Measurements from ENCODE around the gene MUL1. TPM values are rescaled to one million over a fixed set of nuclear protein-coding genes. Genes with fewer than 3 reads are reported as not detected.

Gene MUL1
- total and polyA plus RNA-seq, 2 donors (not counting 1 experiment from before 2014, with no cell fraction given), result 25.7 to 26.9 TPM

- Histone ChIP-seq H3K4me3 (replicated peaks in 1 of 4; ENCODE audit: control extremely low read depth in 1 of 4, insufficient read depth in 1 of 4, low read depth in 3 of 4, low read length in 4 of 4) (no peak overlapping the region), H3K36me3 (ENCODE audit: control insufficient read depth, insufficient read depth, low read length) (no peaks in the 10 kb centered on the region), H3K27me3 (ENCODE audit: control insufficient read depth, insufficient read depth, low read length) (peaks cover 36% of the 10 kb centered on the region), H3K9ac (ENCODE audit: insufficient read depth, low read length) (no peak overlapping the region), H3K4me1 (ENCODE audit: control insufficient read depth, extremely low read depth, insufficient read depth, low read length) (no peaks in the 10 kb centered on the region), H2AFZ (ENCODE audit: low read length) (no peak overlapping the region), H4K20me1 (ENCODE audit: control insufficient read depth, extremely low read depth, insufficient read depth, low read length) (no peaks in the 10 kb centered on the region), H3K79me2 (ENCODE audit: control insufficient read depth, insufficient read depth, low read length) (no peaks in the 10 kb centered on the region), H3K4me2 (ENCODE audit: extremely low read depth, insufficient read depth, low read length) (no peak overlapping the region), H3K27ac (ENCODE audit: insufficient read depth, low read length) (no peak overlapping the region), H3K9me3 (ENCODE audit: control insufficient read depth, insufficient read depth, low read depth, low read length) (no peaks in the 10 kb centered on the region)
- no peak for DNase-seq (ENCODE audit: low read depth in 2 of 2)
- TF ChIP-seq CTCF (conservative IDR thresholded peaks at IDR 0.05 in 1 of 2, IDR thresholded peaks at IDR 0.05 in 1 of 2; ENCODE audit: low read depth in 1 of 2, low read length in 2 of 2) (no peak), EZH2 (IDR thresholded peaks at IDR 0.05; ENCODE audit: low read length, missing control alignments) (no peak)
These were observed 41.7 kb downstream of the MUL1 start for GRCh38 chr1:20466273-20466672.

GRCh38 chr1:20465187-20465586 is 42.8 kb downstream of the MUL1 start:
- no peak overlapping the region for H3K4me3 ChIP-seq (replicated peaks in 1 of 4; ENCODE audit: control extremely low read depth in 1 of 4, insufficient read depth in 1 of 4, low read depth in 3 of 4, low read length in 4 of 4)
- H3K9ac ChIP-seq (ENCODE audit: insufficient read depth, low read length), result no peak overlapping the region
- H4K20me1 ChIP-seq (ENCODE audit: control insufficient read depth, extremely low read depth, insufficient read depth, low read length), result no peaks in the 10 kb centered on the region
- H3K4me2 ChIP-seq (ENCODE audit: extremely low read depth, insufficient read depth, low read length), result no peak overlapping the region
- no peak overlapping the region for H2AFZ ChIP-seq (ENCODE audit: low read length)
- H3K4me1 ChIP-seq (ENCODE audit: control insufficient read depth, extremely low read depth, insufficient read depth, low read length), result no peaks in the 10 kb centered on the region
- H3K79me2 ChIP-seq (ENCODE audit: control insufficient read depth, insufficient read depth, low read length), result no peaks in the 10 kb centered on the region
- no peak overlapping the region for H3K27ac ChIP-seq (ENCODE audit: insufficient read depth, low read length)
- DNase-seq (ENCODE audit: low read depth in 2 of 2), result no peak
- H3K9me3 ChIP-seq (ENCODE audit: control insufficient read depth, insufficient read depth, low read depth, low read length), result no peaks in the 10 kb centered on the region
- no peak for TF ChIP-seq EZH2 (IDR thresholded peaks at IDR 0.05; ENCODE audit: low read length, missing control alignments)
- TF ChIP-seq CTCF (conservative IDR thresholded peaks at IDR 0.05 in 1 of 2, IDR thresholded peaks at IDR 0.05 in 1 of 2; ENCODE audit: low read depth in 1 of 2, low read length in 2 of 2), result no peak
- H3K36me3 ChIP-seq (ENCODE audit: control insufficient read depth, insufficient read depth, low read length), result no peaks in the 10 kb centered on the region
- peaks cover 38% of the 10 kb centered on the region for H3K27me3 ChIP-seq (ENCODE audit: control insufficient read depth, insufficient read depth, low read length)

DNA sequence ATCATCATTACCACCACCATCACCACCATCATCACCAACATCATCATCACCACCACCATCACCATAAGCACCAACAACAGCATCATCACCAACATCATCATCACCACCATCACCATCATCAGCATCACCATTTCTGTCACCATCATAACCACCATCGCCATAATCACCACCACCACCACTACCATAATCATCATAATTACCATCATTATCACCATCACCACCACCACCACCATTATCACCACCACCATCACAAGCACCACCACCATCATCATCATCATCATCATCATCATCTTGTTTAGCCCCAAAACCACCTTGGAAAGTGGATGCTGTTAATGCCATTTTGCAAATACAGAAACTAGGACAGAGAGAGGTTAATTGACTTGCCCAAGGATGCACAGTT is 44.4 kb downstream of the MUL1 start:
- H3K9me3 ChIP-seq (ENCODE audit: control insufficient read depth, insufficient read depth, low read depth, low read length), result no peaks in the 10 kb centered on the region
- H3K4me1 ChIP-seq (ENCODE audit: control insufficient read depth, extremely low read depth, insufficient read depth, low read length), result no peaks in the 10 kb centered on the region
- H3K27ac ChIP-seq (ENCODE audit: insufficient read depth, low read length), result no peak overlapping the region
- no peaks in the 10 kb centered on the region for H3K79me2 ChIP-seq (ENCODE audit: control insufficient read depth, insufficient read depth, low read length)
- H4K20me1 ChIP-seq (ENCODE audit: control insufficient read depth, extremely low read depth, insufficient read depth, low read length), result no peaks in the 10 kb centered on the region
- no peak overlapping the region for H3K4me2 ChIP-seq (ENCODE audit: extremely low read depth, insufficient read depth, low read length)
- H2AFZ ChIP-seq (ENCODE audit: low read length), result no peak overlapping the region
- H3K36me3 ChIP-seq (ENCODE audit: control insufficient read depth, insufficient read depth, low read length), result no peaks in the 10 kb centered on the region
- DNase-seq (ENCODE audit: low read depth in 2 of 2), result no peak
- H3K9ac ChIP-seq (ENCODE audit: insufficient read depth, low read length), result no peak overlapping the region
- TF ChIP-seq CTCF (conservative IDR thresholded peaks at IDR 0.05 in 1 of 2, IDR thresholded peaks at IDR 0.05 in 1 of 2; ENCODE audit: low read depth in 1 of 2, low read length in 2 of 2) (no peak), EZH2 (IDR thresholded peaks at IDR 0.05; ENCODE audit: low read length, missing control alignments) (no peak)
- peaks cover 43% of the 10 kb centered on the region for H3K27me3 ChIP-seq (ENCODE audit: control insufficient read depth, insufficient read depth, low read length)
- no peak overlapping the region for H3K4me3 ChIP-seq (replicated peaks in 1 of 4; ENCODE audit: control extremely low read depth in 1 of 4, insufficient read depth in 1 of 4, low read depth in 3 of 4, low read length in 4 of 4)

All from fibroblast of lung (primary cell).